H1 (cell line): ENCODE data around the gene PHF3. TPM values are rescaled to one million over a fixed set of nuclear protein-coding genes. Genes with fewer than 3 reads are reported as not detected.

Source experiments
- CTCF ChIA-PET: fragments of 300-600 bp; sonication (Branson Sonifier 250); formaldehyde crosslinking; loops from one replicate; lab custom pipeline; 2021; ENCODE audit not compliant: partially characterized antibody; lab: Charles Lee
- POLR2A ChIA-PET: fragments of 300-600 bp; sonication (Branson Sonifier 250); formaldehyde crosslinking; loops from one replicate; lab custom pipeline; 2021; ENCODE audit warnings: inconsistent platforms; ENCODE audit not compliant: partially characterized antibody; lab: Charles Lee
- DNase-seq, 2 experiments: peaks; one replicate each; pipeline versions ENCODE4 v3.0.0 to v3.0.0-alpha.2; 2010 to 2022; ENCODE audit warnings: low spot score in 2 of 2, low read depth in 1 of 2, mixed read lengths in 1 of 2
- FAIRE-seq: peaks from 2 replicates; lab custom pipeline; 2011; peaks lifted over from hg19 to GRCh38; lab: Jason Lieb, UNC
- H2AFZ ChIP-seq: 2 replicates; pipeline ENCODE4 v1.8.1; 2012; ENCODE audit warnings: low read length, inconsistent platforms
- H2AK5ac ChIP-seq: 2 replicates; pipeline ENCODE4 v1.6.1; 2013; ENCODE audit warnings: low read depth, low read length
- H2BK120ac ChIP-seq: replicated peaks from 2 replicates; pipeline ENCODE3; 2013; ENCODE audit warnings: low read depth, low read length, inconsistent platforms
- H2BK12ac ChIP-seq: 2 replicates; pipeline ENCODE4 v1.6.1; 2013; ENCODE audit warnings: low read depth, low read length
- H2BK15ac ChIP-seq: 2 replicates; pipeline ENCODE4 v1.6.1; 2013; ENCODE audit warnings: low read length
- H2BK20ac ChIP-seq: 2 replicates; pipeline ENCODE4 v1.6.1; 2013; ENCODE audit warnings: low read length
- H2BK5ac ChIP-seq: 2 replicates; pipeline ENCODE4 v1.6.1; 2013; ENCODE audit warnings: low read depth, low read length
- H3K14ac ChIP-seq: 2 replicates; pipeline ENCODE4 v1.6.1; 2013; ENCODE audit warnings: inconsistent platforms; ENCODE audit not compliant: insufficient read length
- H3K18ac ChIP-seq: 2 replicates; pipeline ENCODE4 v1.6.1; 2013; ENCODE audit warnings: low read length; ENCODE audit errors: extremely low read depth
- H3K23ac ChIP-seq: 2 replicates; pipeline ENCODE4 v1.6.1; 2013; ENCODE audit warnings: inconsistent platforms; ENCODE audit not compliant: insufficient read length
- H3K23me2 ChIP-seq: 2 replicates; pipeline ENCODE4 v1.6.1; 2013; ENCODE audit warnings: low read depth, low read length
- H3K27ac ChIP-seq: 2 replicates; pipeline ENCODE4 v1.6.1; 2011; ENCODE audit warnings: low read depth, low read length, inconsistent platforms
- H3K27me3 ChIP-seq, 4 experiments: replicated peaks in 1 of 4; 1 replicate in 1 of 4; 2 replicates in 3 of 4; pipeline versions ENCODE4 v1.6.1 to v1.8.1; 2011 to 2013; ENCODE audit warnings: low read length in 3 of 4, mild to moderate bottlenecking in 3 of 4, inconsistent platforms in 2 of 4, mixed read lengths in 2 of 4, moderate library complexity in 1 of 4; ENCODE audit not compliant: control insufficient read depth in 3 of 4, insufficient read depth in 3 of 4; ENCODE audit errors: extremely low read depth in 1 of 4
- H3K36me3 ChIP-seq, 4 experiments: 2 replicates each; pipeline versions ENCODE4 v1.6.1 to v1.8.1; 2011 to 2013; ENCODE audit warnings: mild to moderate bottlenecking in 4 of 4, low read length in 3 of 4, moderate library complexity in 2 of 4, control low read depth in 1 of 4, inconsistent platforms in 1 of 4; ENCODE audit not compliant: insufficient read depth in 4 of 4, control insufficient read depth in 2 of 4
- H3K4ac ChIP-seq: replicated peaks from 2 replicates; pipeline ENCODE3; 2013; ENCODE audit warnings: low read length, low read depth, mixed read lengths, inconsistent platforms; ENCODE audit not compliant: insufficient read length
- H3K4me1 ChIP-seq, 4 experiments: replicated peaks in 1 of 4; 1 replicate in 1 of 4; 2 replicates in 3 of 4; pipeline versions ENCODE4 v1.6.1 to v1.8.1; 2011 to 2013; ENCODE audit warnings: low read length in 3 of 4, inconsistent platforms in 2 of 4, mixed read lengths in 1 of 4; ENCODE audit not compliant: insufficient read depth in 4 of 4, control insufficient read depth in 3 of 4
- H3K4me2 ChIP-seq, 2 experiments: 2 replicates each; pipeline versions ENCODE4 v1.6.1 to v1.8.1; 2011 to 2013; ENCODE audit warnings: low read depth in 2 of 2, low read length in 2 of 2, control low read depth in 1 of 2, inconsistent platforms in 1 of 2, mild to moderate bottlenecking in 1 of 2; ENCODE audit not compliant: insufficient read depth in 1 of 2
- H3K4me3 ChIP-seq, 4 experiments: fragments of 200-600, 300-600 bp in 1 of 4; sonication (generic), shearing (Covaris generic), sonication (Bioruptor Twin) in 1 of 4; 2 replicates each; pipeline versions ENCODE4 v1.5.1 to v1.8.1; 2011 to 2016; ENCODE audit warnings: low read length in 4 of 4, low read depth in 3 of 4, control low read depth in 2 of 4, inconsistent platforms in 2 of 4, mild to moderate bottlenecking in 2 of 4, mixed read lengths in 1 of 4, moderate library complexity in 1 of 4; ENCODE audit not compliant: insufficient read depth in 2 of 4; ENCODE audit errors: extremely low read depth in 1 of 4
- H3K56ac ChIP-seq: replicated peaks from 2 replicates; pipeline ENCODE3; 2013; ENCODE audit warnings: low read depth, mild to moderate bottlenecking, mixed read lengths, low read length, inconsistent platforms; ENCODE audit not compliant: insufficient read length
- H3K79me1 ChIP-seq: 2 replicates; pipeline ENCODE4 v1.6.1; 2013; ENCODE audit warnings: low read depth, low read length, control low read depth
- H3K79me2 ChIP-seq, 2 experiments: 2 replicates each; pipeline versions ENCODE4 v1.6.1 to v1.8.1; 2012 to 2013; ENCODE audit warnings: low read length in 2 of 2, mild to moderate bottlenecking in 2 of 2, inconsistent platforms in 1 of 2; ENCODE audit not compliant: insufficient read depth in 2 of 2, control insufficient read depth in 1 of 2
- H3K9ac ChIP-seq, 4 experiments: replicated peaks in 1 of 4; 1 replicate in 1 of 4; 2 replicates in 3 of 4; pipeline versions ENCODE4 v1.6.1 to v1.8.1; 2011 to 2013; ENCODE audit warnings: low read depth in 3 of 4, low read length in 3 of 4, control low read depth in 2 of 4, mild to moderate bottlenecking in 2 of 4, moderate library complexity in 2 of 4, inconsistent platforms in 1 of 4; ENCODE audit errors: extremely low read depth in 1 of 4
- H3K9me3 ChIP-seq, 2 experiments: 2 replicates each; pipeline versions ENCODE4 v1.6.1 to v1.8.1; 2012 to 2013; ENCODE audit warnings: mild to moderate bottlenecking in 2 of 2, moderate library complexity in 2 of 2, control low read depth in 1 of 2, inconsistent platforms in 1 of 2, low read depth in 1 of 2, low read length in 1 of 2, mixed read lengths in 1 of 2; ENCODE audit not compliant: insufficient read depth in 2 of 2
- H4K20me1 ChIP-seq, 2 experiments: replicated peaks in 1 of 2; 2 replicates each; pipeline versions ENCODE3 to v1.8.1; 2011 to 2013; ENCODE audit warnings: inconsistent platforms in 2 of 2, low read length in 2 of 2, mild to moderate bottlenecking in 1 of 2; ENCODE audit not compliant: insufficient read depth in 2 of 2, control insufficient read depth in 1 of 2
- H4K5ac ChIP-seq: 2 replicates; pipeline ENCODE4 v1.6.1; 2013; ENCODE audit warnings: low read length, low read depth, mixed read lengths, inconsistent platforms; ENCODE audit not compliant: insufficient read length
- H4K8ac ChIP-seq: 2 replicates; pipeline ENCODE4 v1.8.0; 2013; ENCODE audit warnings: mild to moderate bottlenecking, moderate library complexity, low read length, inconsistent platforms; ENCODE audit not compliant: insufficient read depth; ENCODE audit errors: extremely low read depth
- H4K91ac ChIP-seq: replicated peaks from 2 replicates; pipeline ENCODE3; 2013; ENCODE audit warnings: low read length, mixed read lengths, inconsistent platforms; ENCODE audit not compliant: insufficient read length
- CREB1 ChIP-seq: IDR thresholded peaks from 2 replicates; pipeline ENCODE4 v1.6.1; 2012; ENCODE audit warnings: inconsistent platforms
- MAFK ChIP-seq: IDR thresholded peaks from 2 replicates; pipeline ENCODE4 v1.6.1; 2012; ENCODE audit warnings: low read depth, mild to moderate bottlenecking, improper control_type of control experiment, low read length
- WGBS, 2 experiments: shearing (Covaris generic) in 1 of 2; methylation state at CpG; one replicate each; pipeline versions ENCODE4 v1.1.6 to v1.1.7; 2013 to 2015; ENCODE audit warnings: low lambda C conversion rate in 2 of 2, mixed read lengths in 2 of 2, inconsistent platforms in 1 of 2, low coverage in 1 of 2, missing lambda C conversion rate in 1 of 2; ENCODE audit not compliant: insufficient replicate concordance in 2 of 2, insufficient coverage in 1 of 2, insufficient read length in 1 of 2; ENCODE audit errors: extremely low coverage in 1 of 2, missing lambda C conversion rate in 1 of 2; 5-methylcytosine and 5-hydroxymethylcytosine counted together
- polyA plus RNA-seq, 7 experiments: library from polyadenylated mRNA; depleted of rRNA in 3 of 7; stranded (reverse) in 5 of 7; unstranded in 2 of 7; fragments of >200 nt in 5 of 7; fragments of 200-250 nt in 2 of 7; gene quantifications; 1 replicate in 5 of 7; 2 replicates in 1 of 7; 4 replicates in 1 of 7; pipeline versions ENCODE4 v1.2.1 to v1.2.3, GENCODE V29; 2011 to 2013; ENCODE audit warnings: missing spikeins in 2 of 7, mixed read lengths in 2 of 7
- total RNA-seq: library from RNA; stranded (reverse); fragmentation: NEBNext Ultra II Directional; extraction: Animal tissue kit (Norgen Biotek cat#: 25700); gene quantifications from 2 replicates; pipeline ENCODE4 v1.2.1, GENCODE V29; 2021

PHF3 gene
- total and polyA plus RNA-seq, 2 of the 8 experiments (the other 6 are each of a cell fraction or from before 2014, with no cell fraction given) = 10.1 to 69.3 TPM

DNA sequence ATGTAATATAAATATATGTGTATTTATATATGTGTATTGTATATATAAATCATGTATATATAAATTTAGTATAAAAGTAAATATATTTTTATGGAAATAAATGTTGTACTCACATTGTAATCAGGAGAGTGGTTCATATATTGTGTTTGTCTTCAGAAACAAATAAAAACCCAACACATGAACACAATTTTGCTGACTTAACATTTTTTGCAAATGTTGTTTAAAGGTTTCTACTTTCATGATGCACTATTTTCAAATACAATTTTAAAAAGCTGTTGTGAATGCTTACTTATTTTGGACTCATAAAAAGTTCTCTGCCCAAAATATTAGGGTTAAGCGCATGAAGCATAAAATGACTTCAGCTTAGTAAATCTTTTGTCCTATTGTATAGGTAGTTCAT is 24.0 kb upstream of the PHF3 start:
- H2AFZ ChIP-seq = no peak overlapping the region
- TF ChIP-seq MAFK = peak; percentile 95
- TF ChIP-seq CREB1 = no peak
- TF ChIP-seq, all 59 proteins: peak for 1
- Histone ChIP-seq H2BK120ac (no peak overlapping the region), H3K36me3 (no peaks in the 10 kb centered on the region), H2BK12ac (no peak overlapping the region), H3K9me3 (no peaks in the 10 kb centered on the region), H3K14ac (no peak overlapping the region), H4K5ac (no peak overlapping the region), H3K56ac (no peak overlapping the region), H3K9ac (no peak overlapping the region), H3K18ac (no peak overlapping the region), H3K4ac (no peak overlapping the region), H2BK20ac (no peak overlapping the region), H4K91ac (no peak overlapping the region), H3K27me3 (no peaks in the 10 kb centered on the region), H3K4me2 (no peak overlapping the region), H2BK15ac (no peak overlapping the region), H3K23ac (no peak overlapping the region), H2AK5ac (no peak overlapping the region), H3K27ac (no peak overlapping the region), H4K8ac (no peak overlapping the region), H2BK5ac (no peak overlapping the region), H3K79me2 (no peaks in the 10 kb centered on the region), H4K20me1 (no peaks in the 10 kb centered on the region), H3K4me1 (no peaks in the 10 kb centered on the region), H3K23me2 (no peaks in the 10 kb centered on the region; the same call in 1 of the 2 replicates), H3K79me1 (no peaks in the 10 kb centered on the region), H3K4me3 (no peak overlapping the region)
- DNase-seq = no peak
- CTCF ChIA-PET = interaction anchor here (0.7 to 3.8 kb wide), 3 partner anchors 12 to 514 kb away, joined by 3 to 24 read pairs (median 3); partner anchors contain the start of gene PHF3
- POLR2A ChIA-PET = interaction anchor here (1.4 kb wide), 1 partner anchor 38 kb away, joined by 4 read pairs; no protein-coding TSS in a partner anchor
- no peak for FAIRE-seq
- WGBS, 2 experiments = 100% methylated on average over 1 of the region's 1 CpG; no CpG with 5 or more reads in 1 of the 2 experiments
